HEK293T (cell line): Measurements from ENCODE around the gene FGF14.

Experiments used
- CTCF ChIA-PET: fragments of 350-600 bp; formaldehyde crosslinking; extraction: SDS; loops from one replicate; lab custom pipeline; 2021; ENCODE audit warnings: antibody characterized with exemption, inconsistent platforms; lab: Yijun Ruan, JAX
- POLR2A ChIA-PET: fragments of 350-600 bp; formaldehyde crosslinking; extraction: SDS; loops from one replicate; lab custom pipeline; 2020; ENCODE audit warnings: antibody characterized with exemption, inconsistent platforms; lab: Yijun Ruan, JAX
- DNase-seq: peaks from one replicate; pipeline ENCODE4 v3.0.0; 2012; ENCODE audit warnings: mixed read lengths; ENCODE audit errors: extremely low spot score
- ARNT ChIP-seq: fragments of 450-650 bp; IDR thresholded peaks from 2 replicates; pipeline ENCODE4 v1.6.1; 2017; ENCODE audit warnings: mild to moderate bottlenecking
- BHLHE40 ChIP-seq: fragments of 450-650 bp; IDR thresholded peaks from 2 replicates; pipeline ENCODE4 v1.6.1; 2016; ENCODE audit warnings: mild to moderate bottlenecking, moderate library complexity, borderline replicate concordance
- CTBP1 ChIP-seq: fragments of 450-650 bp; IDR thresholded peaks from 2 replicates; pipeline ENCODE4 v1.6.1; 2016; ENCODE audit warnings: borderline replicate concordance
- ELF4 ChIP-seq: fragments of 450-650 bp; IDR thresholded peaks from 2 replicates; pipeline ENCODE4 v1.6.1; 2017; ENCODE audit warnings: antibody characterized with exemption
- FOXA1 ChIP-seq: fragments of 450-650 bp; IDR thresholded peaks from 2 replicates; pipeline ENCODE4 v1.6.1; 2016; ENCODE audit warnings: mild to moderate bottlenecking
- FOXK2 ChIP-seq: fragments of 450-650 bp; IDR thresholded peaks from 2 replicates; pipeline ENCODE4 v1.6.1; 2016; ENCODE audit warnings: mild to moderate bottlenecking
- FOXM1 ChIP-seq: fragments of 450-650 bp; IDR thresholded peaks from 2 replicates; pipeline ENCODE4 v1.6.1; 2017; ENCODE audit warnings: mild to moderate bottlenecking, borderline replicate concordance
- HDGF ChIP-seq: fragments of 450-650 bp; IDR thresholded peaks from 2 replicates; pipeline ENCODE4 v1.6.1; 2017; ENCODE audit warnings: antibody characterized with exemption, borderline replicate concordance
- L3MBTL2 ChIP-seq: fragments of 450-650 bp; conservative IDR thresholded peaks from 2 replicates; pipeline ENCODE4 v1.6.1; 2016; ENCODE audit warnings: mild to moderate bottlenecking
- LEF1 ChIP-seq: fragments of 450-650 bp; IDR thresholded peaks from 2 replicates; pipeline ENCODE4 v1.6.1; 2017; ENCODE audit warnings: mild to moderate bottlenecking, borderline replicate concordance
- NFRKB ChIP-seq: fragments of 450-650 bp; IDR thresholded peaks from 2 replicates; pipeline ENCODE4 v1.6.1; 2016; ENCODE audit warnings: mild to moderate bottlenecking, moderate library complexity
- SP1 ChIP-seq: fragments of 450-650 bp; IDR thresholded peaks from 2 replicates; pipeline ENCODE4 v1.6.1; 2017
- SUZ12 ChIP-seq: fragments of 450-650 bp; IDR thresholded peaks from 2 replicates; pipeline ENCODE4 v1.6.1; 2016; ENCODE audit warnings: mild to moderate bottlenecking
- TARDBP ChIP-seq: fragments of 450-650 bp; IDR thresholded peaks from 2 replicates; pipeline ENCODE4 v1.6.1; 2016
- ZNF384 ChIP-seq: fragments of 450-650 bp; IDR thresholded peaks from 2 replicates; pipeline ENCODE4 v1.6.1; 2016
- TF ChIP-seq, protein P1 (sequence below): fragments of 450-650 bp; IDR thresholded peaks from 2 replicates; pipeline ENCODE4 v1.6.1; 2016

The FGF14 gene

GRCh38 chr13:102234618-102235017, 167.2 kb downstream of the FGF14 start:
- no peak for DNase-seq
- POLR2A ChIA-PET, result no interaction called here
- CTCF ChIA-PET, result no interaction called here
- no peak for TF ChIP-seq ELF4
- TF ChIP-seq SP1, result no peak
- TF ChIP-seq NFRKB, result no peak
- TF ChIP-seq FOXK2, result no peak
- TF ChIP-seq HDGF, result no peak
- no peak for TF ChIP-seq ZNF384
- TF ChIP-seq LEF1, result no peak
- no peak for TF ChIP-seq L3MBTL2
- TF ChIP-seq BHLHE40, result no peak
- TF ChIP-seq SUZ12, result no peak

GRCh38 chr13:102233566-102234208, 168.2 kb downstream of the FGF14 start:
- TF ChIP-seq ZNF384, result no peak
- TF ChIP-seq NFRKB, result no peak
- no peak for TF ChIP-seq FOXK2
- TF ChIP-seq CTBP1, result no peak
- no peak for TF ChIP-seq ARNT
- TF ChIP-seq FOXM1, result no peak
- TF ChIP-seq SUZ12, result no peak
- TF ChIP-seq TARDBP, result no peak
- TF ChIP-seq HDGF, result no peak
- no peak for TF ChIP-seq ELF4
- no peak for TF ChIP-seq LEF1
- TF ChIP-seq, protein P1, sequence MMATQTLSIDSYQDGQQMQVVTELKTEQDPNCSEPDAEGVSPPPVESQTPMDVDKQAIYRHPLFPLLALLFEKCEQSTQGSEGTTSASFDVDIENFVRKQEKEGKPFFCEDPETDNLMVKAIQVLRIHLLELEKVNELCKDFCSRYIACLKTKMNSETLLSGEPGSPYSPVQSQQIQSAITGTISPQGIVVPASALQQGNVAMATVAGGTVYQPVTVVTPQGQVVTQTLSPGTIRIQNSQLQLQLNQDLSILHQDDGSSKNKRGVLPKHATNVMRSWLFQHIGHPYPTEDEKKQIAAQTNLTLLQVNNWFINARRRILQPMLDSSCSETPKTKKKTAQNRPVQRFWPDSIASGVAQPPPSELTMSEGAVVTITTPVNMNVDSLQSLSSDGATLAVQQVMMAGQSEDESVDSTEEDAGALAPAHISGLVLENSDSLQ, result no peak
- no peak for TF ChIP-seq SP1
- POLR2A ChIA-PET, result no interaction called here

GRCh38 chr13:102231479-102231878, 170.4 kb downstream of the FGF14 start:
- DNase-seq, result no peak
- ChIA-PET POLR2A (no interaction called here), CTCF (no interaction called here)
- no peak for TF ChIP-seq BHLHE40
- TF ChIP-seq NFRKB, result no peak
- TF ChIP-seq LEF1, result no peak
- TF ChIP-seq CTBP1, result no peak
- TF ChIP-seq ARNT, result no peak
- no peak for TF ChIP-seq ELF4
- no peak for TF ChIP-seq ZNF384
- no peak for TF ChIP-seq FOXA1
- TF ChIP-seq HDGF, result no peak
- TF ChIP-seq, protein P1, result no peak
- no peak for TF ChIP-seq FOXK2
- no peak for TF ChIP-seq TARDBP
- TF ChIP-seq SUZ12, result no peak

More at GRCh38 chr13:102233566-102234208, 168.2 kb downstream of the FGF14 start:
- DNase-seq, result no peak
- CTCF ChIA-PET, result no interaction called here

- TF ChIP-seq ZNF384, result no peak
- no peak for TF ChIP-seq ELF4
- no peak for TF ChIP-seq ARNT
- no peak for TF ChIP-seq BHLHE40
- no peak for TF ChIP-seq FOXK2
- TF ChIP-seq SUZ12, result no peak
- no peak for TF ChIP-seq SP1
- TF ChIP-seq L3MBTL2, result no peak
- no peak for TF ChIP-seq LEF1
- ChIA-PET POLR2A (no interaction called here), CTCF (no interaction called here)
- DNase-seq, result no peak
Measured at GRCh38 chr13:102227741-102228140, 174.1 kb downstream of the FGF14 start.

- ChIA-PET POLR2A (no interaction called here), CTCF (no interaction called here)
- no peak for TF ChIP-seq NFRKB
- no peak for DNase-seq
Measured at GRCh38 chr13:102226591-102226990, 175.3 kb downstream of the FGF14 start.

GRCh38 chr13:102225892-102226291, 176.0 kb downstream of the FGF14 start:
- DNase-seq, result no peak
- ChIA-PET POLR2A (no interaction called here), CTCF (no interaction called here)
- TF ChIP-seq CTBP1, result no peak
- TF ChIP-seq ELF4, result no peak
- TF ChIP-seq SUZ12, result no peak
- TF ChIP-seq LEF1, result no peak
- TF ChIP-seq FOXK2, result no peak
- TF ChIP-seq FOXM1, result no peak
- TF ChIP-seq TARDBP, result no peak
- no peak for TF ChIP-seq ZNF384
- no peak for TF ChIP-seq NFRKB
- no peak for TF ChIP-seq ARNT
- TF ChIP-seq, protein P1, result no peak
- no peak for TF ChIP-seq SP1
- TF ChIP-seq L3MBTL2, result no peak
- TF ChIP-seq HDGF, result no peak
- TF ChIP-seq FOXA1, result no peak
- no peak for TF ChIP-seq BHLHE40
